Endothelial cell of umbilical vein (primary cell): ENCODE data around the gene TUNAR. TPM values are rescaled to one million over a fixed set of nuclear protein-coding genes. Genes with fewer than 3 reads are reported as not detected.

Experiments used
- BruUV-seq: library from RNA; stranded (reverse); fragments of 400-500 nt; replicated peaks from 2 replicates; lab custom pipeline; 2021; lab: Mats Ljungman, UMichigan
- CTCF ChIA-PET: fragments of 300-600, 350-600 bp; sonication (Branson Sonifier 250); formaldehyde crosslinking; loops from one replicate; lab custom pipeline; 2021; ENCODE audit warnings: antibody characterized with exemption, inconsistent platforms; lab: Charles Lee
- POLR2A ChIA-PET: fragments of 300-600, 350-600 bp; sonication (Branson Sonifier 250); formaldehyde crosslinking; loops from one replicate; lab custom pipeline; 2021; ENCODE audit warnings: antibody characterized with exemption, inconsistent platforms; lab: Charles Lee
- DNase-seq: peaks from one replicate; pipeline ENCODE4 v3.0.0-alpha.2; 2011; ENCODE audit warnings: low read depth, low spot score
- FAIRE-seq: peaks from 2 replicates; lab custom pipeline; 2011; peaks lifted over from hg19 to GRCh38; lab: Jason Lieb, UNC
- H2AFZ ChIP-seq: 2 replicates; pipeline ENCODE4 v1.6.0; 2012; ENCODE audit warnings: low read depth, low read length, control low read depth, inconsistent platforms
- H3K27ac ChIP-seq: 2 replicates; pipeline ENCODE4 v1.5.1; 2011; ENCODE audit warnings: low read depth, mild to moderate bottlenecking, control low read depth, low read length, moderate library complexity; ENCODE audit not compliant: insufficient read depth
- H3K27me3 ChIP-seq, 2 experiments: 2 replicates each; pipeline versions ENCODE4 v1.6.0 to v1.6.1; 2011; ENCODE audit warnings: low read length in 2 of 2, mixed read lengths in 1 of 2; ENCODE audit not compliant: control insufficient read depth in 2 of 2, insufficient read depth in 2 of 2
- H3K36me3 ChIP-seq, 2 experiments: 2 replicates in 1 of 2; 3 replicates in 1 of 2; pipeline ENCODE4 v1.5.1; 2011; ENCODE audit warnings: low read length in 2 of 2, mild to moderate bottlenecking in 1 of 2, moderate library complexity in 1 of 2; ENCODE audit not compliant: control insufficient read depth in 2 of 2, insufficient read depth in 2 of 2; ENCODE audit errors: extremely low read depth in 1 of 2
- H3K4me1 ChIP-seq: 3 replicates; pipeline ENCODE4 v1.5.1; 2011; ENCODE audit warnings: mild to moderate bottlenecking, low read length; ENCODE audit not compliant: control insufficient read depth, insufficient read depth; ENCODE audit errors: extremely low read depth
- H3K4me2 ChIP-seq: 2 replicates; pipeline ENCODE4 v1.6.1; 2011; ENCODE audit warnings: low read length, control low read depth, mixed read lengths; ENCODE audit not compliant: insufficient read depth
- H3K4me3 ChIP-seq, 3 experiments: fragments of 200-600 bp in 1 of 3; sonication (generic), shearing (Covaris generic) in 1 of 3; replicated peaks in 1 of 3; 2 replicates each; pipeline ENCODE4 v1.5.1; 2011 to 2016; ENCODE audit warnings: control low read depth in 3 of 3, low read length in 3 of 3, mild to moderate bottlenecking in 2 of 3, inconsistent platforms in 1 of 3, low read depth in 1 of 3, moderate library complexity in 1 of 3; ENCODE audit not compliant: insufficient read depth in 1 of 3
- H3K79me2 ChIP-seq: 2 replicates; pipeline ENCODE4 v1.6.0; 2012; ENCODE audit warnings: low read length, inconsistent platforms; ENCODE audit not compliant: control insufficient read depth, insufficient read depth
- H3K9ac ChIP-seq: replicated peaks from 2 replicates; pipeline ENCODE3; 2011; ENCODE audit warnings: low read length, control low read depth; ENCODE audit not compliant: insufficient read depth; ENCODE audit errors: extremely low read depth
- H3K9me1 ChIP-seq: replicated peaks from 3 replicates; pipeline ENCODE4 v1.6.0; 2011; ENCODE audit warnings: mild to moderate bottlenecking, low read length; ENCODE audit not compliant: control insufficient read depth, insufficient read depth; ENCODE audit errors: extremely low read depth
- H3K9me3 ChIP-seq: replicated peaks from 2 replicates; pipeline ENCODE4 v1.5.1; 2012; ENCODE audit warnings: low read length, inconsistent platforms; ENCODE audit not compliant: control insufficient read depth, insufficient read depth
- H4K20me1 ChIP-seq: replicated peaks from 2 replicates; pipeline ENCODE3; 2011; ENCODE audit warnings: mild to moderate bottlenecking, low read length; ENCODE audit not compliant: control insufficient read depth, insufficient read depth; ENCODE audit errors: extremely low read depth
- CTCF ChIP-seq, 2 donors: IDR thresholded peaks; 1 replicate in 1 of 2; 2 replicates in 1 of 2; pipeline ENCODE4 v1.5.1; 2011; ENCODE audit warnings: low read length in 2 of 2, mild to moderate bottlenecking in 2 of 2, moderate library complexity in 2 of 2, control low read depth in 1 of 2, inconsistent platforms in 1 of 2, low read depth in 1 of 2; ENCODE audit not compliant: insufficient read depth in 1 of 2; ENCODE audit errors: extremely low read depth in 1 of 2
- EZH2 ChIP-seq: IDR thresholded peaks from 2 replicates; pipeline ENCODE4 v1.6.1; 2012; ENCODE audit warnings: borderline replicate concordance, low read depth, mild to moderate bottlenecking, moderate library complexity, low read length, inconsistent platforms; ENCODE audit not compliant: severe bottlenecking
- FOS ChIP-seq: IDR thresholded peaks from 2 replicates; pipeline ENCODE4 v1.6.1; 2011; ENCODE audit warnings: mild to moderate bottlenecking, low read length, moderate library complexity, borderline replicate concordance; ENCODE audit not compliant: insufficient read depth
- GATA2 ChIP-seq: IDR thresholded peaks from 2 replicates; pipeline ENCODE4 v1.7.0; 2011; ENCODE audit warnings: low read depth, mild to moderate bottlenecking, moderate library complexity, mixed read lengths, low read length; ENCODE audit not compliant: insufficient read length, insufficient read depth
- JUN ChIP-seq: IDR thresholded peaks from 2 replicates; pipeline ENCODE4 v1.6.1; 2011; ENCODE audit warnings: borderline replicate concordance, low read depth; ENCODE audit not compliant: insufficient read length, insufficient read depth
- MAX ChIP-seq: IDR thresholded peaks from 2 replicates; pipeline ENCODE4 v1.6.1; 2011; ENCODE audit not compliant: insufficient read depth, insufficient read length
- MYC ChIP-seq: IDR thresholded peaks from one replicate; pipeline ENCODE4 v1.6.1; 2011; ENCODE audit warnings: mild to moderate bottlenecking, low read depth, low read length
- POLR2A ChIP-seq: IDR thresholded peaks from 2 replicates; pipeline ENCODE4 v1.6.1; 2012; ENCODE audit warnings: low read depth, mild to moderate bottlenecking, control low read depth, low read length
- POLR2AphosphoS5 ChIP-seq: IDR thresholded peaks from 2 replicates; pipeline ENCODE4 v1.6.1; 2012; ENCODE audit warnings: low read depth, mild to moderate bottlenecking, control low read depth, low read length, moderate library complexity; ENCODE audit not compliant: insufficient read depth
- dilution Hi-C: fragments of 300-500 bp; cut with MboI; formaldehyde crosslinking; loops from one replicate; pipeline ENCODE4 v1.15.0; 2019; ENCODE audit warnings: low sequenced_read_pairs; ENCODE audit not compliant: extremely low pct_ligation_motif_present
- intact Hi-C: fragments of 100-400 bp; cut with micrococcal nuclease; formaldehyde crosslinking; loops from one replicate; pipeline ENCODE4 v1.10.0; 2022
- polyA plus RNA-seq, 4 experiments: library from polyadenylated mRNA; depleted of rRNA in 3 of 4; stranded (reverse) in 3 of 4; unstranded in 1 of 4; fragments of >200 nt; gene quantifications; 2 replicates each; pipeline versions ENCODE4 v1.2.1 to v1.2.3, GENCODE V29; 2011 to 2012; ENCODE audit warnings: missing spikeins in 1 of 4
- total RNA-seq: library from RNA; stranded (reverse); gene quantifications from 2 replicates; pipeline ENCODE4 v1.2.3, GENCODE V29; 2021

TUNAR gene
- total and polyA plus RNA-seq, 2 donors (not counting 3 experiments of a cell fraction or from before 2014, with no cell fraction given): not detected

GRCh38 chr14:95956601-95957460 is 80.2 kb downstream of the TUNAR start:
- ChIA-PET POLR2A (no interaction called here), CTCF (no interaction called here)
- no peak for FAIRE-seq
- Histone ChIP-seq H4K20me1 (no peaks in the 10 kb centered on the region), H3K9ac (no peak overlapping the region), H3K9me1 (no peaks in the 10 kb centered on the region), H3K4me1 (no peaks in the 10 kb centered on the region), H3K9me3 (no peaks in the 10 kb centered on the region), H2AFZ (no peak overlapping the region), H3K27me3 (no peaks in the 10 kb centered on the region), H3K79me2 (no peaks in the 10 kb centered on the region), H3K27ac (no peak overlapping the region), H3K4me3 (no peak overlapping the region), H3K36me3 (no peaks in the 10 kb centered on the region), H3K4me2 (no peak overlapping the region)
- intact Hi-C loops (no loop called here), dilution Hi-C loops (no loop called here)
- DNase-seq: no peak
- no TSS peak for BruUV-seq
- TF ChIP-seq GATA2 (no peak), POLR2AphosphoS5 (no peak), POLR2A (no peak), FOS (no peak), CTCF (IDR thresholded peaks at IDR 0.05; ENCODE audit: extremely low read depth in 1 of 2, insufficient read depth in 1 of 2, low read depth in 1 of 2, low read length in 2 of 2) (no peak), JUN (no peak), EZH2 (no peak), MAX (no peak), MYC (no peak)
